HEK293 (cell line): ENCODE measurements around the gene GABRA5.
"Not testable (repeated sequence)": the region's sequence is repeated elsewhere in the genome, so short reads cannot be mapped to it uniquely, and the experiment has no call there.

Experiments
- CTCF ChIA-PET: fragments of 350-600 bp; formaldehyde crosslinking; extraction: SDS; loops from one replicate; lab custom pipeline; 2021; ENCODE audit warnings: antibody characterized with exemption; lab: Yijun Ruan, JAX
- POLR2A ChIA-PET: fragments of 300-600 bp; formaldehyde crosslinking; extraction: SDS; loops from one replicate; lab custom pipeline; 2020; ENCODE audit warnings: antibody characterized with exemption, inconsistent platforms; lab: Yijun Ruan, JAX
- H3K27ac ChIP-seq: fragments of 200-500 bp; sonication (Bioruptor generic); 2 replicates; pipeline ENCODE4 v1.5.1; 2014; ENCODE audit warnings: low read depth, low read length, control low read depth, inconsistent platforms; ENCODE audit errors: extremely low read depth
- H3K36me3 ChIP-seq, 2 experiments: fragments of 200-500 bp in 1 of 2; sonication (Bioruptor generic) in 1 of 2; 1 replicate in 1 of 2; 2 replicates in 1 of 2; pipeline ENCODE4 v1.5.1; 2014 to 2017; ENCODE audit warnings: inconsistent platforms in 2 of 2, low read length in 2 of 2; ENCODE audit not compliant: control insufficient read depth in 2 of 2, insufficient read depth in 1 of 2
- H3K4me1 ChIP-seq: fragments of 200-500 bp; sonication (Bioruptor generic); 2 replicates; pipeline ENCODE4 v1.5.1; 2014; ENCODE audit warnings: mild to moderate bottlenecking, low read length, inconsistent platforms; ENCODE audit not compliant: control insufficient read depth, insufficient read depth
- H3K4me3 ChIP-seq: 2 replicates; pipeline ENCODE4 v1.5.1; 2011; ENCODE audit warnings: low read depth, mild to moderate bottlenecking, control low read depth, low read length, moderate library complexity
- H3K9me3 ChIP-seq: fragments of 200-500 bp; sonication (Bioruptor generic); 2 replicates; pipeline ENCODE4 v1.5.1; 2014; ENCODE audit warnings: low read depth, low read length, inconsistent platforms; ENCODE audit not compliant: control insufficient read depth, insufficient read depth
- KLF10 ChIP-seq: fragments of 450-650 bp; IDR thresholded peaks from 2 replicates; pipeline ENCODE4 v1.5.1; 2018; ENCODE audit warnings: missing biosample characterization, mild to moderate bottlenecking, missing genetic modification characterization
- OVOL3 ChIP-seq: fragments of 450-650 bp; formaldehyde crosslinking; IDR thresholded peaks from 2 replicates; pipeline ENCODE4 v1.5.1; 2016; ENCODE audit warnings: missing biosample characterization, missing genetic modification characterization
- SETDB1 ChIP-seq: IDR thresholded peaks from one replicate; pipeline ENCODE4 v1.6.1; 2017; ENCODE audit warnings: mild to moderate bottlenecking, low read length, moderate library complexity, mixed read lengths; ENCODE audit not compliant: insufficient read length
- SP3 ChIP-seq: fragments of 450-650 bp; formaldehyde crosslinking; IDR thresholded peaks from 2 replicates; pipeline ENCODE4 v1.5.1; 2016; ENCODE audit warnings: missing biosample characterization, missing genetic modification characterization
- YY1 ChIP-seq: fragments of 450-650 bp; formaldehyde crosslinking; IDR thresholded peaks from 2 replicates; pipeline ENCODE4 v1.5.1; 2018; ENCODE audit warnings: missing biosample characterization, missing genetic modification characterization
- ZBTB8A ChIP-seq: fragments of 450-650 bp; formaldehyde crosslinking; IDR thresholded peaks from 2 replicates; pipeline ENCODE4 v1.5.1; 2016; ENCODE audit warnings: missing biosample characterization, missing genetic modification characterization
- ZNF121 ChIP-seq: fragments of 450-650 bp; formaldehyde crosslinking; IDR thresholded peaks from 2 replicates; pipeline ENCODE4 v1.5.1; 2016; ENCODE audit warnings: missing biosample characterization, missing genetic modification characterization
- ZNF132 ChIP-seq: fragments of 450-650 bp; formaldehyde crosslinking; IDR thresholded peaks from 2 replicates; pipeline ENCODE4 v1.5.1; 2017; ENCODE audit warnings: missing biosample characterization, missing genetic modification characterization, borderline replicate concordance
- ZNF214 ChIP-seq: fragments of 450-650 bp; formaldehyde crosslinking; IDR thresholded peaks from 2 replicates; pipeline ENCODE4 v1.5.1; 2017; ENCODE audit warnings: missing biosample characterization, mild to moderate bottlenecking, missing genetic modification characterization, borderline replicate concordance
- ZNF239 ChIP-seq: fragments of 450-650 bp; formaldehyde crosslinking; IDR thresholded peaks from 2 replicates; pipeline ENCODE4 v1.5.1; 2016; ENCODE audit warnings: missing biosample characterization, missing genetic modification characterization
- ZNF366 ChIP-seq: fragments of 450-650 bp; formaldehyde crosslinking; conservative IDR thresholded peaks from 2 replicates; pipeline ENCODE4 v1.5.1; 2016; ENCODE audit warnings: missing biosample characterization, missing genetic modification characterization
- ZNF423 ChIP-seq: fragments of 450-650 bp; formaldehyde crosslinking; IDR thresholded peaks from 2 replicates; pipeline ENCODE4 v1.5.1; 2016; ENCODE audit warnings: missing biosample characterization, missing genetic modification characterization
- ZNF544 ChIP-seq: fragments of 450-650 bp; formaldehyde crosslinking; IDR thresholded peaks from 2 replicates; pipeline ENCODE4 v1.5.0; 2017; ENCODE audit warnings: missing biosample characterization, missing genetic modification characterization
- ZNF548 ChIP-seq: fragments of 450-650 bp; formaldehyde crosslinking; IDR thresholded peaks from 2 replicates; pipeline ENCODE4 v1.5.1; 2016; ENCODE audit warnings: missing biosample characterization, missing genetic modification characterization
- ZNF596 ChIP-seq: fragments of 450-650 bp; IDR thresholded peaks from 2 replicates; pipeline ENCODE4 v1.5.0; 2018; ENCODE audit warnings: missing biosample characterization, mild to moderate bottlenecking, missing genetic modification characterization, moderate library complexity
- ZNF658 ChIP-seq: fragments of 450-650 bp; formaldehyde crosslinking; IDR thresholded peaks from 2 replicates; pipeline ENCODE4; 2016; ENCODE audit warnings: missing biosample characterization, missing genetic modification characterization
- ZSCAN16 ChIP-seq: fragments of 450-650 bp; formaldehyde crosslinking; IDR thresholded peaks from 2 replicates; pipeline ENCODE4 v1.5.1; 2016; ENCODE audit warnings: missing biosample characterization, missing genetic modification characterization
- TF ChIP-seq, protein P1 (sequence below): fragments of 450-650 bp; formaldehyde crosslinking; IDR thresholded peaks from 2 replicates; pipeline ENCODE4 v1.5.1; 2016; ENCODE audit warnings: missing biosample characterization, missing genetic modification characterization, low read depth
- TF ChIP-seq, protein P2 (sequence below): fragments of 450-650 bp; formaldehyde crosslinking; IDR thresholded peaks from 2 replicates; pipeline ENCODE4 v1.5.1; 2016; ENCODE audit warnings: missing biosample characterization, missing genetic modification characterization
- TF ChIP-seq, protein P3 (sequence below): fragments of 450-650 bp; formaldehyde crosslinking; IDR thresholded peaks from 2 replicates; pipeline ENCODE4 v1.5.1; 2016; ENCODE audit warnings: missing biosample characterization, missing genetic modification characterization
- TF ChIP-seq, protein P4 (sequence below): fragments of 450-650 bp; formaldehyde crosslinking; IDR thresholded peaks from 2 replicates; pipeline ENCODE4 v1.5.1; 2016; ENCODE audit warnings: missing biosample characterization, missing genetic modification characterization

The GABRA5 gene

DNA sequence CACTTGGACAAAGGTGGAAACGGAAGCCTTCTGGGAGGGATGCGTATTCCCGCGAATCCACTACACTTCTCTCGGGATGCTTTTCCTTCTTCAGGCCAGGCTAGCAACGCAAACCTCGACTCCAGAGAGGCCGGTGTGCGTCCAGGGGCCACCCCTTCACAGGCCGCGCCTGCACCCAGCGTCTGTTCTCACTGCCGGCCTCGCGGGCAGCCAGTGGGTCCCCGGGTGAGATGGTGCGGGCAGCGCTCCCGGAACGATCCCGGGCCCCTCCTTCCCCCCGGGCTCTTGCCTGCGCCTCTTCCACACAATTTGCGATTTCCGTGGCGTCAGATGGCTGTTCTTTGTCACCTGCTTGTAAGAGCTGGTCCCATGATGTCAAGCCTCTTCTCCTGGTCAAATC is 27.3 kb downstream of the GABRA5 start:
- H3K4me1 ChIP-seq, result no peaks in the 10 kb centered on the region
- H3K4me3 ChIP-seq, result no peak overlapping the region
- POLR2A ChIA-PET, result no interaction called here
- no peak for TF ChIP-seq ZNF366 (tag by site-specific recombination)
- TF ChIP-seq ZNF658, result no peak
- TF ChIP-seq ZNF239 (tag by site-specific recombination), result no peak
- TF ChIP-seq, protein P1, sequence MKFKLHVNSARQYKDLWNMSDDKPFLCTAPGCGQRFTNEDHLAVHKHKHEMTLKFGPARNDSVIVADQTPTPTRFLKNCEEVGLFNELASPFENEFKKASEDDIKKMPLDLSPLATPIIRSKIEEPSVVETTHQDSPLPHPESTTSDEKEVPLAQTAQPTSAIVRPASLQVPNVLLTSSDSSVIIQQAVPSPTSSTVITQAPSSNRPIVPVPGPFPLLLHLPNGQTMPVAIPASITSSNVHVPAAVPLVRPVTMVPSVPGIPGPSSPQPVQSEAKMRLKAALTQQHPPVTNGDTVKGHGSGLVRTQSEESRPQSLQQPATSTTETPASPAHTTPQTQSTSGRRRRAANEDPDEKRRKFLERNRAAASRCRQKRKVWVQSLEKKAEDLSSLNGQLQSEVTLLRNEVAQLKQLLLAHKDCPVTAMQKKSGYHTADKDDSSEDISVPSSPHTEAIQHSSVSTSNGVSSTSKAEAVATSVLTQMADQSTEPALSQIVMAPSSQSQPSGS, result no peak
- TF ChIP-seq, protein P2, sequence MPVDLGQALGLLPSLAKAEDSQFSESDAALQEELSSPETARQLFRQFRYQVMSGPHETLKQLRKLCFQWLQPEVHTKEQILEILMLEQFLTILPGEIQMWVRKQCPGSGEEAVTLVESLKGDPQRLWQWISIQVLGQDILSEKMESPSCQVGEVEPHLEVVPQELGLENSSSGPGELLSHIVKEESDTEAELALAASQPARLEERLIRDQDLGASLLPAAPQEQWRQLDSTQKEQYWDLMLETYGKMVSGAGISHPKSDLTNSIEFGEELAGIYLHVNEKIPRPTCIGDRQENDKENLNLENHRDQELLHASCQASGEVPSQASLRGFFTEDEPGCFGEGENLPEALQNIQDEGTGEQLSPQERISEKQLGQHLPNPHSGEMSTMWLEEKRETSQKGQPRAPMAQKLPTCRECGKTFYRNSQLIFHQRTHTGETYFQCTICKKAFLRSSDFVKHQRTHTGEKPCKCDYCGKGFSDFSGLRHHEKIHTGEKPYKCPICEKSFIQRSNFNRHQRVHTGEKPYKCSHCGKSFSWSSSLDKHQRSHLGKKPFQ (tag by site-specific recombination), result no peak
- no peak for TF ChIP-seq ZNF214 (tag by site-specific recombination)
- no peak for TF ChIP-seq ZNF544 (tag by site-specific recombination)
- TF ChIP-seq, protein P3, sequence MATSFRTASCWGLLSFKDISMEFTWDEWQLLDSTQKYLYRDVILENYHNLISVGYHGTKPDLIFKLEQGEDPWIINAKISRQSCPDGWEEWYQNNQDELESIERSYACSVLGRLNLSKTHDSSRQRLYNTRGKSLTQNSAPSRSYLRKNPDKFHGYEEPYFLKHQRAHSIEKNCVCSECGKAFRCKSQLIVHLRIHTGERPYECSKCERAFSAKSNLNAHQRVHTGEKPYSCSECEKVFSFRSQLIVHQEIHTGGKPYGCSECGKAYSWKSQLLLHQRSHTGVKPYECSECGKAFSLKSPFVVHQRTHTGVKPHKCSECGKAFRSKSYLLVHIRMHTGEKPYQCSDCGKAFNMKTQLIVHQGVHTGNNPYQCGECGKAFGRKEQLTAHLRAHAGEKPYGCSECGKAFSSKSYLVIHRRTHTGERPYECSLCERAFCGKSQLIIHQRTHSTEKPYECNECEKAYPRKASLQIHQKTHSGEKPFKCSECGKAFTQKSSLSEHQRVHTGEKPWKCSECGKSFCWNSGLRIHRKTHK (tag by site-specific recombination), result no peak
- TF ChIP-seq, protein P4, sequence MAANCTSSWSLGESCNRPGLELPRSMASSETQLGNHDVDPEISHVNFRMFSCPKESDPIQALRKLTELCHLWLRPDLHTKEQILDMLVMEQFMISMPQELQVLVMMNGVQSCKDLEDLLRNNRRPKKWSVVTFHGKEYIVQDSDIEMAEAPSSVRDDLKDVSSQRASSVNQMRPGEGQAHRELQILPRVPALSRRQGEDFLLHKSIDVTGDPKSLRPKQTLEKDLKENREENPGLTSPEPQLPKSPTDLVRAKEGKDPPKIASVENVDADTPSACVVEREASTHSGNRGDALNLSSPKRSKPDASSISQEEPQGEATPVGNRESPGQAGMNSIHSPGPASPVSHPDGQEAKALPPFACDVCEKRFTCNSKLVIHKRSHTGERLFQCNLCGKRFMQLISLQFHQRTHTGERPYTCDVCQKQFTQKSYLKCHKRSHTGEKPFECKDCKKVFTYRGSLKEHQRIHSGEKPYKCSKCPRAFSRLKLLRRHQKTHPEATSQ, result no peak
- no peak for TF ChIP-seq ZNF121
- no peak for TF ChIP-seq ZNF423
- TF ChIP-seq ZNF596, result no peak
- no peak for TF ChIP-seq ZNF132 (tag by site-specific recombination)
- TF ChIP-seq, all 188 proteins: peak for 0
- no peaks in the 10 kb centered on the region for H3K36me3 ChIP-seq
- H3K9me3 ChIP-seq, result no peaks in the 10 kb centered on the region
- CTCF ChIA-PET, result no interaction called here
- no peak overlapping the region for H3K27ac ChIP-seq

DNA sequence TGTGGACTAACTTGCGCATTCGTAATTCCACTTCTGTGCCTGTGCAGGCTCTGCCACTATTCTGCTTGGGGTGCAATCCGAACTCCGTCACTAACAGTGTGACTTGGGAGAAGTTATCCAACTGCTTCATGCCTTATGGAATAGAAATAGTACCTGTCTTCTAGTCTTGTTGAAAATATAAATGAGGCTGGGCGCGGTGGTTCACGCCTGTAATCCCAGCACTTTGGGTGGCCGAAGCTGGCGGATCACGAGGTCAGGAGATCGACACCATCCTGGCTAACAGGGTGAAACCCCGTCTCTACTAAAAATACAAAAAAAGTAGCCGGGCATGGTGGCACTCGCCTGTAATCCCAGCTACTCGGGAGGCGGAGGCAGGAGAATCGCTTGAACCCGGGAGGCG is 28.5 kb downstream of the GABRA5 start:
- H3K9me3 ChIP-seq, H3K4me1 ChIP-seq, H3K4me3 ChIP-seq, H3K36me3 ChIP-seq, H3K27ac ChIP-seq, POLR2A ChIA-PET: not testable (repeated sequence)
- CTCF ChIA-PET, result interaction anchor here (0.5 to 0.7 kb wide), 2 partner anchors 58 to 319 kb away, joined by 3 to 4 read pairs; no protein-coding TSS in a partner anchor

DNA sequence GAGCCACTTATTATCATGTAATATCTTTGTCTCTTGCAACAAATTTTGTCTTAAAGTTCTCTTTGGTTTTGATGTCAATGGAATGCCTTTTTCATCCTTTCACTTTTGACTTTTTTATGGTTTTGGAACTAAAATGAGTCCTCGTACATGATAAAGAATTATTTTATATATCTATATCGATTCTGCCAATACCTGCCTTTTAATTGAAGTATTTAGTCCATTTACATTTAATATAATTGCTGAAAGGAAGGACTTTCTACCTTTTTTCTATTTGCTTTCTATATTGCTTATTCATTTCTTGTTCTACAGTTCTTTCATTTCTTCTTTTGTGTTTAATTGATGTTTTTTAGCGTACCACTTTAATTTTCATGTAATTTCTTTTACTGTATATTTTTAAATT is 32.8 kb downstream of the GABRA5 start:
- POLR2A ChIA-PET, result no interaction called here
- H3K4me1 ChIP-seq, result no peaks in the 10 kb centered on the region
- H3K27ac ChIP-seq, result no peak overlapping the region
- H3K9me3 ChIP-seq, result no peaks in the 10 kb centered on the region
- peak; percentile 20 for TF ChIP-seq SETDB1
- TF ChIP-seq ZNF658, result no peak
- TF ChIP-seq OVOL3 (tag by site-specific recombination), result no peak
- no peak for TF ChIP-seq ZNF548 (tag by site-specific recombination)
- TF ChIP-seq ZBTB8A, result no peak
- TF ChIP-seq ZSCAN16, result no peak
- no peak for TF ChIP-seq KLF10 (tag by site-specific recombination)
- no peak for TF ChIP-seq YY1 (tag by site-specific recombination)
- no peak for TF ChIP-seq SP3 (tag by site-specific recombination)
- H3K36me3 ChIP-seq, result no peaks in the 10 kb centered on the region
- H3K4me3 ChIP-seq, result no peak overlapping the region
- CTCF ChIA-PET, result no interaction called here
